Inflammatory macrophage treated with lipopolysaccharide for 4 hours (primary cell): ENCODE measurements around the gene ACAA1.

Experiments used
- DNase-seq: peaks from one replicate; pipeline ENCODE4 v3.0.0-alpha.2; 2020

ACAA1 gene

GRCh38 chr3:38133557-38134405, 3.1 kb downstream of the ACAA1 start:
- DNase-seq, result no peak

GRCh38 chr3:38133209-38133556, 3.7 kb downstream of the ACAA1 start:
- no peak for DNase-seq

- peak; percentile 47 for DNase-seq
Observed at GRCh38 chr3:38131621-38132369, 5.1 kb downstream of the ACAA1 start.

- DNase-seq, result no peak
Observed at GRCh38 chr3:38130631-38131065, 6.3 kb downstream of the ACAA1 start.

- DNase-seq, result no peak
Observed at GRCh38 chr3:38129058-38129457, 7.9 kb downstream of the ACAA1 start.

DNA sequence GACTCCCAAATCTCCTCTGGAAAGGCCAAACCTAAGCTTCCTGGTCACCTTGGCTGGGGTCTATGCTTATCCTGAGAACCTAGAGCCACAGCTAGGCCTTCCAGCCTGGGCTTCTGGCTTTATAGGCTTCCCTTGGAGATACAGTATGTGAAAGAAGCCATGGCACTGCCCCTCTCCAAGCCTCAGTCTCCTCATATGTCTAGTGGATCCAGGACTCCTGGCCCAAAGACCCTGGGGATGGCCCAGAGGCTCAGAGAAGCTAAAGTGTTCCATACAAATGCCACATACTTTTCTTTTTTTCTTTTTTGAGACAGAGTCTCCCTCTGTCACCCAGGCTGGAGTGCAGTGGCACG, 8.6 kb downstream of the ACAA1 start:
- no peak for DNase-seq

- DNase-seq, result no peak
Observed at GRCh38 chr3:38127611-38128302, 9.2 kb downstream of the ACAA1 start.

- DNase-seq, result no peak
Observed at GRCh38 chr3:38126121-38126892, 10.6 kb downstream of the ACAA1 start.

- no peak for DNase-seq
Observed at GRCh38 chr3:38125305-38126120, 11.4 kb downstream of the ACAA1 start.

- no peak for DNase-seq
Observed at GRCh38 chr3:38124324-38125122, 12.4 kb downstream of the ACAA1 start.

DNA sequence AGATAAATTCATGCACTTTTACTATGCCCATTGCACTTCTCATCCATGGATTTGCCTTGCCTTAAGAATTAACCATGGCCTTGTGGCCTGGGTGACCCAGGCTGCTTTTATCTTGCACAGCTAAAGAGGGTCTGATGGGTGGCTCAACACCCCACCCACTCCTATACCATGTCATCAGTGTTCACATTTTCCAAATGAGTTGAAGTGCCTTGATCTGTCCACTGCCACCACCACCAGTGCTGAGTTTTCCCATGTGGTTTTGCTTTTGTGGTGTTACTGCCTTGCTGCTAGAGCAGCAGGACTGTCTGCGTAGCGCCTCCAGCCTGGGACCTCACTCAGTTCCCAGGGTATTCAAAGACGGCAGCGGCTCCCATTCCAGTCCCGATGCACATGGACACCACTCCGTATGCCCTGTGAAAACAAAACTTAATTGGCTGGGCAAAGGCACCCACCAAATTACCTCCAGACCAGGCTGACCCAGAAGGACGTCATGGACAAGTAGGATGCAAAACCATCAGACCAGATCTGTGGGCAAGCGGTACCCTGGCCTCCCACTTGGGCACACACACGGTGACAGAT, 14.1 kb downstream of the ACAA1 start:
- no peak for DNase-seq

- DNase-seq, result no peak
Observed at GRCh38 chr3:38121832-38122461, 15.0 kb downstream of the ACAA1 start.

GRCh38 chr3:38121451-38121831, 15.5 kb downstream of the ACAA1 start:
- no peak for DNase-seq

GRCh38 chr3:38120693-38121450, 16.1 kb downstream of the ACAA1 start:
- DNase-seq, result no peak

DNA sequence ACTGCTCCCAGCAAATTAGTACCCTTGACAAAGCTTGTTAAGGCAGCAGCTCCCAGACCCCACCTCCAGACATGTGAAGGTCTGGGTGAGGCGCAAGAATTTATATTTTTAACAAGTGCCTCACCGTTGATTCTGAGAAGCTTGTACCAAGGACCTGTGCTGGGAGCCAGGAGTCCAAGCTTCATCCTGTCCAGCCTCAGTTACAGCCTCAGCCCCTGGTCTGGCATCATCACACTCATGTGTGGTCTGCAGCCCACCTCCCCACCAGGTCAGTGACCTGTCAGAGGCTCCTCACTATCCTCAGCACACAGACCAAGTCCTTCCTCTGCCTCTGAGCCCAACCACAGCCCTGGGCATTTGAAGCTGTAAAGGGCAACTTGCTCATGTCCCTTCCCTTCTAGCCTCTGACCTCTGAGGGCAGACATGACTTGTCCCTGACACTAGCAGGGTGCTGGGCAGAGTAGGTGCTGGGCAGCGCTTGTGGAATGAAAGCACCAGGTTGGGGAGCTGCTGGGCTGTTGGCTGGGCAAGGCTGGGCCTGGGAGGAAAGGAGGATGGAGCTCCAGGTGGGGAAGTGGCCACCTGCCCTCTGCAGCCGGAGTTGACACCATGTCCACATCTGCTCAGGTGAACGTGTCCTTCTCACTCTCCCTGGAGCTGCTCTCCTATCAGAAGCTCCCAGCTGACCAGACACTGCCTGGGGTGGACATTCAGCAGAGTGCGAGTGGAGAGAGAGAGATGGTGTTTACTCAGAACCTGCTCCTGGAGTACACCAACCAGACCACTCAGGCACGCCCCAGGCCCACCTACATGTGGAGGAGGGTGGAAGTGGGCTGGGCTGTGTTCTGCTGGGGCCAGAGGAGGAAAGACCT, 16.9 kb downstream of the ACAA1 start:
- no peak for DNase-seq

DNA sequence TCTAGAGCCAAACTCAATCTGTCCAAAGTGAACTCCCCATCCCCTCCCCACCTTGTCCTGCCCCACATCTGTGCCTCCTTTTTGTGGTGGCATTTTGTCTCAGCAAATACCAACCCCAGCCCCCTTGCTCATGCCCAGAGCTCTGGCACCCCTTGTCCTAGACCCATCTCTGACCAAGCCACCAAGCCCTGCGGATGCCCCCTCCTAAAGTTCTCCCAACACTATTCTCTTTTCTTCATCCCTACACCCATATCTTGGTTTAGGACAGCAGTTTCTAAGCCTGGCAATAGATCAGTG, 17.7 kb downstream of the ACAA1 start:
- no peak for DNase-seq

- DNase-seq, result no peak
Observed at GRCh38 chr3:38118421-38119247, 18.3 kb downstream of the ACAA1 start.
